ENCODE data around the gene USP38. TPM values are rescaled to one million over a fixed set of nuclear protein-coding genes. Genes with fewer than 3 reads are reported as not detected.
A peak's percentile ranks its signal among the peaks of the same experiment; 100 is the strongest.
"Not testable (repeated sequence)": the region's sequence is repeated elsewhere in the genome, so short reads cannot be mapped to it uniquely, and the experiment has no call there.

USP38 gene
- total and polyA plus RNA-seq, 11 donors: 3.8 to 29.7 (median 20.4) TPM

DNA sequence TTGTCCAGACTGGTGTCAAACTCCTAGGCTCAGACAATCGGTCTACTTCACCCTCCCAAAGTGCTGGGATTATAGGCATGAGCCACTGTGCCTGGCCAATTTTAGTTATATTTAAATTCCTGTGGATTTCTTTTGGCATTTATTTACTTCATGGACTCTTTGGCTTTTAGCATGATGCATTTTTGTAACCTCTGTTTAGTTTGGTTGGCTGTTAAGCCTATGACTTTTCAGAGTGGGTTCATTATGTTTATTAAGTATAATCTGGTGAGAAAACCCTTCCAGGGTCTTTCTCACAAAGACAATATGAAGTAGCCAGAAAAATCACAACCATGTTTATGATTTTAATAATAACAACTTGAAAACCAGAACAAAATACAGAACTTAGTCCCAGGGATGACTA lies 49.4 kb downstream of the USP38 start:
- Histone ChIP-seq H3K36me3 (no peaks in the 10 kb centered on the region), H3K4me3 (no peak overlapping the region), H3K9me3 (no peaks in the 10 kb centered on the region), H3K4me1 (no peaks in the 10 kb centered on the region), H3K27me3 (no peaks in the 10 kb centered on the region), H3K27ac (no peak overlapping the region)
- no peak for DNase-seq
- no peak for ATAC-seq
- intact Hi-C loops (cut with DNase I): no loop called here
- no peak for TF ChIP-seq POLR2A (IDR thresholded peaks at IDR 0.05)
- TF ChIP-seq CTCF (IDR thresholded peaks at IDR 0.05): no peak
- 91 to 96% (median 95%) methylated on average over 1 of the region's 1 CpG for WGBS, 4 donors

- H3K9me3 ChIP-seq; H3K4me3 ChIP-seq; H3K27me3 ChIP-seq; H3K36me3 ChIP-seq; DNase-seq; H3K27ac ChIP-seq; ATAC-seq; intact Hi-C loops (cut with DNase I): not testable (repeated sequence)
- H3K4me1 ChIP-seq: peaks cover 0 to 12% (median 0%) of the 10 kb centered on the region in 12 donors
- 94 to 98% (median 96%) methylated on average over 11 of the region's 11 CpGs for WGBS, 4 donors
Measured at GRCh38 chr4:143237195-143237594, 52.5 kb downstream of the USP38 start.

DNA sequence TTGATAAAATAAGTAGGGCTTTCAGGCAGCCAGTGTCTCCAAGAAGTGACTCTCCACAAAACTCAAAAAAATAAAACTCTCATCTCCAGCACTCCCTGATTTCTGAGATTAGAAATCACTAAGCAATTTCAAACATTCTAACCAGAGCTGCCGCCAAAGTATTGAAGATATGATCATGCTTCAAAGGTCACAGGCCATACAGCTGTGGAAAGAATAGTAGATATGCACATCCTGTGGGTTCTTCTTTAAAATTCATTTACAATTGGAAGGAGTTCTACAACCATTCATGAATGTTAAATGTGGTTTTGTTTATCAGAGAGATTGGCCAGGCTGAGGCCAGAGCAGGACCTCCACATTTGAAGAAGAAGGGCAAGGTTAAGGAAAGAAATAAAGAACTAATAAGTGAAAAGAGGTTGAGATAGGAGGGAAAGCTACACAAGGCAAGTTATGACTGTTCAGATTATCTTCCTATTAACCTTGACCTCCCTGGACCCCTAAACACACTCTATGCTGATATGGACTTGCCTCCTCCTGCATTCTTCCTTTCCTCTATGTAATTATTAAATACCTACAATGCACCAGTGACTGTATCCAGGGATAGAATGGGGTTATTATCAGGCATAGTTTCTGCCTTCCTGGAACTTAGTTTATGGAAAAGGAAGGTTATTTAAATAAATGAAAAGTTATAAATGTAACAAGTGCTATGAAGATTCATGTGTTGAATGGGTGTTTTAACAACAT lies 56.4 kb downstream of the USP38 start:
- no peaks in the 10 kb centered on the region for H3K27me3 ChIP-seq
- intact Hi-C loops (cut with DNase I): no loop called here
- no peak for ATAC-seq
- WGBS, 4 donors: 39 to 59% (median 52%) methylated on average over 1 of the region's 1 CpG
- H3K4me3 ChIP-seq: no peak overlapping the region
- TF ChIP-seq CTCF (IDR thresholded peaks at IDR 0.05) (no peak), POLR2A (IDR thresholded peaks at IDR 0.05) (no peak)
- H3K4me1 ChIP-seq: peaks cover 0 to 12% (median 0%) of the 10 kb centered on the region in 12 donors
- H3K27ac ChIP-seq: no peak overlapping the region
- no peaks in the 10 kb centered on the region for H3K9me3 ChIP-seq
- no peaks in the 10 kb centered on the region for H3K36me3 ChIP-seq
- no peak for DNase-seq

- no peaks in the 10 kb centered on the region for H3K27me3 ChIP-seq
- H3K4me1 ChIP-seq: peaks cover 0 to 12% (median 0%) of the 10 kb centered on the region in 12 donors
- no peaks in the 10 kb centered on the region for H3K9me3 ChIP-seq
- H3K4me3 ChIP-seq: no peak overlapping the region
- no peaks in the 10 kb centered on the region for H3K36me3 ChIP-seq
- ATAC-seq: peak in 1 of 4 donors; percentile 37
- intact Hi-C loops (cut with DNase I): no loop called here
- TF ChIP-seq POLR2A (IDR thresholded peaks at IDR 0.05): no peak
- TF ChIP-seq CTCF (IDR thresholded peaks at IDR 0.05): no peak
- no peak for DNase-seq
- 94 to 100% (median 98%) methylated on average over 1 of the region's 1 CpG for WGBS, 4 donors
- no peak overlapping the region for H3K27ac ChIP-seq
Measured at GRCh38 chr4:143241892-143242291, 57.2 kb downstream of the USP38 start.

GRCh38 chr4:143243041-143243440 lies 58.3 kb downstream of the USP38 start:
- no peaks in the 10 kb centered on the region for H3K9me3 ChIP-seq
- ATAC-seq: no peak
- H3K27me3 ChIP-seq: no peaks in the 10 kb centered on the region
- no peak for TF ChIP-seq POLR2A (IDR thresholded peaks at IDR 0.05)
- no peak for TF ChIP-seq CTCF (IDR thresholded peaks at IDR 0.05)
- H3K36me3 ChIP-seq: no peaks in the 10 kb centered on the region
- no peak for DNase-seq
- 91 to 95% (median 94%) methylated on average over 2 of the region's 2 CpGs for WGBS, 4 donors
- no peak overlapping the region for H3K27ac ChIP-seq
- intact Hi-C loops (cut with DNase I): no loop called here
- peaks cover 0 to 12% (median 0%) of the 10 kb centered on the region in 12 donors for H3K4me1 ChIP-seq
- no peak overlapping the region for H3K4me3 ChIP-seq
